CD4-positive, alpha-beta T cell (primary cell): ENCODE measurements around the gene BRD9. TPM values are rescaled to one million over a fixed set of nuclear protein-coding genes. Genes with fewer than 3 reads are reported as not detected.
A peak's percentile ranks its signal among the peaks of the same experiment; 100 is the strongest.

Source experiments
- ATAC-seq: fragments of 200-7000 bp; cut with Tn5 transposase; one replicate; pipeline ENCODE4 v1.10.0; 2022; ENCODE audit warnings: mild to moderate bottlenecking; ENCODE audit not compliant: poor library complexity
- CTCF ChIA-PET: fragments of 350-600 bp; sonication (Branson Sonifier 250); formaldehyde crosslinking; loops from one replicate; lab custom pipeline; 2021; ENCODE audit warnings: antibody characterized with exemption, inconsistent platforms; lab: Charles Lee
- POLR2A ChIA-PET: fragments of 350-600 bp; sonication (Branson Sonifier 250); formaldehyde crosslinking; loops from one replicate; lab custom pipeline; 2021; ENCODE audit warnings: antibody characterized with exemption, inconsistent platforms; lab: Charles Lee
- DNase-seq, 14 experiments: peaks; one replicate each; pipeline ENCODE4 v3.0.0-alpha.2; 2013 to 2020; ENCODE audit warnings: mixed read lengths in 2 of 14
- H3K27ac ChIP-seq, 2 donors: one replicate each; pipeline versions ENCODE4 v1.5.1 to v1.7.0; 2013; ENCODE audit warnings: low read length in 2 of 2, low read depth in 1 of 2, mild to moderate bottlenecking in 1 of 2
- H3K27me3 ChIP-seq, 2 experiments: 1 replicate in 1 of 2; 2 replicates in 1 of 2; pipeline versions ENCODE4 v1.6.1 to v1.7.0; 2013; ENCODE audit warnings: low read length in 2 of 2, control low read depth in 1 of 2, mild to moderate bottlenecking in 1 of 2, moderate library complexity in 1 of 2; ENCODE audit not compliant: insufficient read depth in 2 of 2, control insufficient read depth in 1 of 2
- H3K36me3 ChIP-seq: one replicate; pipeline ENCODE4 v1.6.1; 2013; ENCODE audit warnings: low read length, control low read depth; ENCODE audit not compliant: insufficient read depth
- H3K4me1 ChIP-seq: one replicate; pipeline ENCODE4 v1.6.1; 2013; ENCODE audit warnings: low read length, control low read depth; ENCODE audit not compliant: insufficient read depth
- H3K4me3 ChIP-seq: one replicate; pipeline ENCODE4 v1.5.1; 2013; ENCODE audit warnings: mild to moderate bottlenecking, low read length, moderate library complexity
- H3K9me3 ChIP-seq, 2 experiments: 1 replicate in 1 of 2; 2 replicates in 1 of 2; pipeline versions ENCODE4 v1.6.1 to v1.7.0; 2013; ENCODE audit warnings: low read length in 2 of 2, mild to moderate bottlenecking in 2 of 2, control low read depth in 1 of 2, moderate library complexity in 1 of 2; ENCODE audit not compliant: control insufficient read depth in 1 of 2, insufficient read depth in 1 of 2
- H3K27ac Mint-ChIP-seq: one replicate; pipeline ENCODE4 v1.8.0; 2020; ENCODE audit warnings: mixed read lengths
- H3K27me3 Mint-ChIP-seq: one replicate; pipeline ENCODE4 v1.8.0; 2021; ENCODE audit warnings: mixed read lengths
- H3K36me3 Mint-ChIP-seq: one replicate; pipeline ENCODE4 v1.8.0; 2021; ENCODE audit warnings: low read depth, mixed read lengths
- H3K4me1 Mint-ChIP-seq: one replicate; pipeline ENCODE4 v1.8.0; 2021; ENCODE audit warnings: low read depth, mixed read lengths
- H3K4me3 Mint-ChIP-seq: one replicate; pipeline ENCODE4 v1.8.0; 2020; ENCODE audit warnings: mild to moderate bottlenecking, mixed read lengths
- H3K9me3 Mint-ChIP-seq: one replicate; pipeline ENCODE4 v1.8.0; 2020; ENCODE audit warnings: mixed read lengths
- CTCF ChIP-seq: fragments of 200-600 bp; IDR thresholded peaks from one replicate; pipeline ENCODE4 v1.8.0; 2022; ENCODE audit warnings: antibody characterized with exemption, mild to moderate bottlenecking
- intact Hi-C, 2 experiments: fragments of 100-400 bp; cut with DNase I in 1 of 2; cut with micrococcal nuclease in 1 of 2; formaldehyde crosslinking; loops; one replicate each; pipeline versions ENCODE4 v1.15.1 to v1.9.0; 2023 to 2025; cut with DNase I, micrococcal nuclease
- total RNA-seq, 174 experiments: library from RNA in 2 of 174; stranded (reverse) in 2 of 174; gene quantifications; one replicate each; pipeline ENCODE4 v1.2.3 and lab custom pipeline; 2021 to 2026

Gene BRD9
- total RNA-seq, 2 experiments from 2014 or later: 109 TPM

- intact Hi-C loops: no loop called here
- CTCF ChIA-PET: interaction anchor here (1.2 kb wide), 1 partner anchor 244 kb away, joined by 3 read pairs; no protein-coding TSS in a partner anchor
- POLR2A ChIA-PET: no interaction called here
- Mint-ChIP-seq H3K36me3 (no peaks in the 10 kb centered on the region), H3K4me3 (no peak overlapping the region), H3K4me1 (peaks cover 6% of the 10 kb centered on the region), H3K27me3 (no peaks in the 10 kb centered on the region), H3K27ac (no peak overlapping the region), H3K9me3 (no peaks in the 10 kb centered on the region)
- no peak for ATAC-seq
- no peak overlapping the region for H3K27ac ChIP-seq
- no peaks in the 10 kb centered on the region for H3K36me3 ChIP-seq
- H3K4me3 ChIP-seq: no peak overlapping the region
- H3K9me3 ChIP-seq: no peaks in the 10 kb centered on the region
- peaks cover 4% of the 10 kb centered on the region for H3K4me1 ChIP-seq
- H3K27me3 ChIP-seq: no peaks in the 10 kb centered on the region
- DNase-seq: no peak
- no peak for TF ChIP-seq CTCF
These were observed 21.6 kb upstream of the BRD9 start for GRCh38 chr5:914174-914573.

DNA sequence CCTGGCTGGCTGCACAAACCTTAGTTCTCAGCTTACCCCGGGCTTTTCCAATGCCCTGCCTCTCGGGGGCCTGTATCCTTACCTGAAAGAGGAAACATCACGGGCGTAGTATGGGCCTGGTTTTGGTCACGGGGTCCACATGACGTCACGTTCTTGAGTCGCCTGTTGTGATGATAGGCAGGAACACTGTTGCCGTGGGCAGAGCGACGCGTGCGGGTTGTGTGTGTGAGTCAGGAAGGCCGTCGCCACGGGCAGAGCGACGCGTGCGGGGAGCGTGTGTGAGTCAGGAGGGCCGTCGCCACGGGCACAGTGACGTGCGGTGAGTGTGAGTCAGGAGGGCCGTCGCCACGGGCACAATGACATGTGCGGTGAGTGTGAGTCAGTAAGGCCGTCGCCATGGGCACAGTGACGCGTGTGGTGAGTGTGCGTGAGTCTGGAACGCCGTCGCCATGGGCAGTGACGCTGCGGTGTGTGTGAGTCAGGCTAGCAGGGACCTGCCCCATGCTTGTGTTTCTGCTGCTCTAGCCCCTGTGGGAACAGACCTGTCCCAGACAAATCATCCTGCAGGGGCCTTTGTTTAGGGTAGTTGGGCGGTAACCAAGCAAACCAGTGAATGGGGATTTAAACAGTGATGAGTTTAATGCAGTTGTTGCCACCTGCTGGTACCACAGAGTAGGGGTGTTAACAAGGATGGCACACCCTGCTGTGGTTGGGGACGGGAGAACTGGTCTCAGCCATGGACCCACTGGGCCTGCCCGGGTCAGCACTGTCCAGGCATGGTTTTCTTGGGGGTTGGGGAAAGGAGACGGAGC is 19.9 kb upstream of the BRD9 start:
- peak overlapping the region in 1 of 2 donors; percentile 46 for H3K27ac ChIP-seq
- no peak for TF ChIP-seq CTCF
- POLR2A ChIA-PET: no interaction called here
- no peaks in the 10 kb centered on the region for H3K27me3 ChIP-seq
- Mint-ChIP-seq H3K9me3 (no peaks in the 10 kb centered on the region), H3K4me3 (peak overlapping the region; percentile 1), H3K4me1 (peaks cover 6% of the 10 kb centered on the region), H3K36me3 (no peaks in the 10 kb centered on the region), H3K27me3 (no peaks in the 10 kb centered on the region), H3K27ac (peak overlapping the region; percentile 7)
- intact Hi-C loops: no loop called here
- CTCF ChIA-PET: interaction anchor here (1.0 to 1.8 kb wide), 3 partner anchors 9 to 242 kb away, joined by 3 to 4 read pairs (median 3); no protein-coding TSS in a partner anchor
- H3K4me1 ChIP-seq: peaks cover 4% of the 10 kb centered on the region
- DNase-seq (peak; percentile 32 to 94 (median 56)), ATAC-seq (peak; percentile 81)
- no peak overlapping the region for H3K4me3 ChIP-seq
- no peaks in the 10 kb centered on the region for H3K36me3 ChIP-seq
- H3K9me3 ChIP-seq: no peaks in the 10 kb centered on the region

DNA sequence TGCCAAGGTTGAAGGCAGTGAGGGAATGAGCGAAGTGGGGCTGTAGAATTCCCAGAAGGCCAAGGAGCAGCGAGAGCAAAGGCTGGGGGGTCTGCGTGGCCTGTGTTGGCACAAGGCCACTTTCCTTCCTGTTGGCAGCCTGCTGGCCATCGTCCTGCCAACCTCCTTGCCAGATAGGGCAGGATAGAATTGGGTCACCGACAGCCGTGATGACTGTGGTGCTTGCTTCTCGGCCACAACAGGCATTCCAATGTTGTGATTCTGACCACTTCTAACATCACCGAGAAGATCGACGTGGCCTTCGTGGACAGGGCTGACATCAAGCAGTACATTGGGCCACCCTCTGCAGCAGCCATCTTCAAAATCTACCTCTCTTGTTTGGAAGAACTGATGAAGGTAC is 19.0 kb upstream of the BRD9 start:
- DNase-seq (no peak), ATAC-seq (no peak)
- TF ChIP-seq CTCF: no peak
- Mint-ChIP-seq H3K4me1 (peaks cover 6% of the 10 kb centered on the region), H3K36me3 (no peaks in the 10 kb centered on the region), H3K9me3 (no peaks in the 10 kb centered on the region), H3K4me3 (no peak overlapping the region), H3K27ac (no peak overlapping the region), H3K27me3 (no peaks in the 10 kb centered on the region)
- peak overlapping the region in 1 of 2 donors; percentile 40 for H3K27ac ChIP-seq
- intact Hi-C loops: no loop called here
- ChIA-PET CTCF (interaction anchor here (1.8 kb wide), 1 partner anchor 8 kb away, joined by 3 read pairs; no protein-coding TSS in a partner anchor), POLR2A (no interaction called here)
- no peaks in the 10 kb centered on the region for H3K27me3 ChIP-seq
- H3K36me3 ChIP-seq: no peaks in the 10 kb centered on the region
- no peaks in the 10 kb centered on the region for H3K9me3 ChIP-seq
- H3K4me1 ChIP-seq: peaks cover 4% of the 10 kb centered on the region
- H3K4me3 ChIP-seq: no peak overlapping the region
